ENCODE results near the gene BMX. TPM values are rescaled to one million over a fixed set of nuclear protein-coding genes. Genes with fewer than 3 reads are reported as not detected.

BMX gene
- total RNA-seq, 1 experiment from 2014 or later: not detected

DNA sequence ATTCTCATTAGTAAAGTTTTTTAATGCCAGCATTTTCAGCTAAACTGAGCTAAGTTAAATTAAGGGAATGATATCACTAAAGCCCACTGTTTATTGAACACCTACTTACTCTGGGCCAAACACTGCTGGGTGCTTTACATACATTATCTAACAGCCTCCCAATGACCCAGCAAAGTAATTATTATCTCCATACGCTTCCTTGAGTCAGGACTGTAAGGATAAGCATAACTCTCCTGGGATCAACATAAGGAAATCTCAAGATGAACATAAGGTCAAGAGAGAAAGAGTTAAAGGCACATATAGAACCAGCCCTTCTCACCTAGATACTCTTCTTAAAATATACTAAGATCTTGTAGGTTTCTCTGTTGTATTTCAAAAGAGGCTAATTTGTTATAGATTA lies 13.7 kb downstream of the BMX start:
- Histone ChIP-seq H3K4me1 (ENCODE audit: insufficient read depth, low read length) (peaks cover 8% of the 10 kb centered on the region), H3K27me3 (ENCODE audit: low read length) (no peaks in the 10 kb centered on the region), H3K4me2 (ENCODE audit: low read length) (no peak overlapping the region), H3K27ac (ENCODE audit: low read length) (no peak overlapping the region), H3K9me2 (replicated peaks; ENCODE audit: low read length) (no peaks in the 10 kb centered on the region), H3K36me3 (ENCODE audit: low read depth, low read length) (no peaks in the 10 kb centered on the region), H3K9me3 (ENCODE audit: low read length) (no peaks in the 10 kb centered on the region), H2AFZ (ENCODE audit: low read length) (no peak overlapping the region), H3K4me3 (ENCODE audit: low read length) (no peak overlapping the region), H3F3A (ENCODE audit: low read length, unreplicated experiment) (no peaks in the 10 kb centered on the region), H3K79me2 (ENCODE audit: low read length) (no peaks in the 10 kb centered on the region), H4K20me1 (ENCODE audit: low read length) (no peaks in the 10 kb centered on the region), H3K9ac (ENCODE audit: low read length) (no peak overlapping the region)
- TF ChIP-seq EZH2phosphoT487 (IDR thresholded peaks at IDR 0.05; ENCODE audit: borderline replicate concordance, low read length) (no peak), EZH2 (IDR thresholded peaks at IDR 0.05; ENCODE audit: low read length, unreplicated experiment) (no peak)
- no TSS peak for BruUV-seq (replicated peaks)
- CTCF ChIA-PET: no interaction called here
- intact Hi-C loops (cut with micrococcal nuclease): no loop called here
- POLR2A ChIA-PET (ENCODE audit: unreplicated experiment): no interaction called here
- ATAC-seq: no peak
- no peak for DNase-seq

DNA sequence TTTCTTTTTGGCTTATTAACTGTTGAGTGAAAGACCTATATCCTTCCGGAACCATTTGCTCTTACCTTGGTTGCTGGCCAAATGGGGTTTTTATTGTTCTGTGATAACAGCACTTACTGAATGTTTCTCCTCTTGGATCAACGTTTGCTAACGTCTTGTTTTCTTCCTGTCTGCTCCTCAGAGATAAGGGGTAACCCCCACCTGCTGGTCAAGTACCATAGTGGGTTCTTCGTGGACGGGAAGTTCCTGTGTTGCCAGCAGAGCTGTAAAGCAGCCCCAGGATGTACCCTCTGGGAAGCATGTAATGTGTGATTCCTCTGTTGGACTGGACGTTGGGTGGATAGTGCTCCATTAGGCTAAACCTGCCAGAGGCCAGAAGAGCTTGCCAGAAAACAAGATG lies 15.3 kb downstream of the BMX start:
- no peaks in the 10 kb centered on the region for H3K36me3 ChIP-seq (ENCODE audit: low read depth, low read length)
- no peaks in the 10 kb centered on the region for H3K9me2 ChIP-seq (replicated peaks; ENCODE audit: low read length)
- H3K79me2 ChIP-seq (ENCODE audit: low read length): no peaks in the 10 kb centered on the region
- H3K9me3 ChIP-seq (ENCODE audit: low read length): no peaks in the 10 kb centered on the region
- H3K9ac ChIP-seq (ENCODE audit: low read length): no peak overlapping the region
- intact Hi-C loops (cut with micrococcal nuclease): no loop called here
- no peaks in the 10 kb centered on the region for H3F3A ChIP-seq (ENCODE audit: low read length, unreplicated experiment)
- no peak for DNase-seq
- TF ChIP-seq EZH2 (IDR thresholded peaks at IDR 0.05; ENCODE audit: low read length, unreplicated experiment) (no peak), EZH2phosphoT487 (IDR thresholded peaks at IDR 0.05; ENCODE audit: borderline replicate concordance, low read length) (no peak)
- TF ChIP-seq, protein P1, sequence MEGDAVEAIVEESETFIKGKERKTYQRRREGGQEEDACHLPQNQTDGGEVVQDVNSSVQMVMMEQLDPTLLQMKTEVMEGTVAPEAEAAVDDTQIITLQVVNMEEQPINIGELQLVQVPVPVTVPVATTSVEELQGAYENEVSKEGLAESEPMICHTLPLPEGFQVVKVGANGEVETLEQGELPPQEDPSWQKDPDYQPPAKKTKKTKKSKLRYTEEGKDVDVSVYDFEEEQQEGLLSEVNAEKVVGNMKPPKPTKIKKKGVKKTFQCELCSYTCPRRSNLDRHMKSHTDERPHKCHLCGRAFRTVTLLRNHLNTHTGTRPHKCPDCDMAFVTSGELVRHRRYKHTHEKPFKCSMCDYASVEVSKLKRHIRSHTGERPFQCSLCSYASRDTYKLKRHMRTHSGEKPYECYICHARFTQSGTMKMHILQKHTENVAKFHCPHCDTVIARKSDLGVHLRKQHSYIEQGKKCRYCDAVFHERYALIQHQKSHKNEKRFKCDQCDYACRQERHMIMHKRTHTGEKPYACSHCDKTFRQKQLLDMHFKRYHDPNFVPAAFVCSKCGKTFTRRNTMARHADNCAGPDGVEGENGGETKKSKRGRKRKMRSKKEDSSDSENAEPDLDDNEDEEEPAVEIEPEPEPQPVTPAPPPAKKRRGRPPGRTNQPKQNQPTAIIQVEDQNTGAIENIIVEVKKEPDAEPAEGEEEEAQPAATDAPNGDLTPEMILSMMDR (conservative IDR thresholded peaks at IDR 0.05; ENCODE audit: low read depth, low read length): no peak
- H3K4me3 ChIP-seq (ENCODE audit: low read length): no peak overlapping the region
- no TSS peak for BruUV-seq (replicated peaks)
- ChIA-PET POLR2A (ENCODE audit: unreplicated experiment) (interaction anchor here (0.6 kb wide), 1 partner anchor 43 kb away, joined by 3 read pairs; no protein-coding TSS in a partner anchor), CTCF (no interaction called here)
- no peak for ATAC-seq
- no peaks in the 10 kb centered on the region for H4K20me1 ChIP-seq (ENCODE audit: low read length)
- no peak overlapping the region for H3K4me2 ChIP-seq (ENCODE audit: low read length)
- no peak overlapping the region for H2AFZ ChIP-seq (ENCODE audit: low read length)
- peaks cover 8% of the 10 kb centered on the region for H3K4me1 ChIP-seq (ENCODE audit: insufficient read depth, low read length)
- H3K27ac ChIP-seq (ENCODE audit: low read length): no peak overlapping the region
- no peaks in the 10 kb centered on the region for H3K27me3 ChIP-seq (ENCODE audit: low read length)

DNA sequence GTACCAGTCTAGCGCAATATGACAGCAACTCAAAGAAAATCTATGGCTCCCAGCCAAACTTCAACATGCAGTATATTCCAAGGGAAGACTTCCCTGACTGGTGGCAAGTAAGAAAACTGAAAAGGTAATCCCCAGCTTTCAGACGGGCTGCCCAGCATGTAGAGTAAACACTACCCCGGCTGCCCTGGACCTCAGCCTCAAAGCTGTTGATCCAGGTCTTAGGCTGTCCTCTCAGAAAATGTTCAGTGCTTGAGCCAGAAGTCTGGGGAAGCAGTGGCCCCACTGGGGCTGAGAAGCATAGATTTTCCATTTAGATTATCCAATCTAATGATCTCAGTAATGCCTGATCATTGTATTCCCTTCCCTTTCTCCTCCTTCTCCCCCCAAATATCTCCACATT lies 21.9 kb downstream of the BMX start:
- DNase-seq (no peak), ATAC-seq (no peak)
- no peaks in the 10 kb centered on the region for H3K27me3 ChIP-seq (ENCODE audit: low read length)
- H3K9me3 ChIP-seq (ENCODE audit: low read length): no peaks in the 10 kb centered on the region
- no peak overlapping the region for H3K4me3 ChIP-seq (ENCODE audit: low read length)
- no peaks in the 10 kb centered on the region for H3K36me3 ChIP-seq (ENCODE audit: low read depth, low read length)
- H3K4me1 ChIP-seq (ENCODE audit: insufficient read depth, low read length): peaks cover 9% of the 10 kb centered on the region; the same call in 1 of the 2 replicates
- H2AFZ ChIP-seq (ENCODE audit: low read length): no peak overlapping the region
- no peaks in the 10 kb centered on the region for H3F3A ChIP-seq (ENCODE audit: low read length, unreplicated experiment)
- H3K79me2 ChIP-seq (ENCODE audit: low read length): no peaks in the 10 kb centered on the region
- TF ChIP-seq EZH2 (IDR thresholded peaks at IDR 0.05; ENCODE audit: low read length, unreplicated experiment): no peak
- TF ChIP-seq EZH2phosphoT487 (IDR thresholded peaks at IDR 0.05; ENCODE audit: borderline replicate concordance, low read length): no peak
- TF ChIP-seq, protein P1 (conservative IDR thresholded peaks at IDR 0.05; ENCODE audit: low read depth, low read length): no peak
- no peaks in the 10 kb centered on the region for H4K20me1 ChIP-seq (ENCODE audit: low read length)
- no peaks in the 10 kb centered on the region for H3K9me2 ChIP-seq (replicated peaks; ENCODE audit: low read length)
- H3K27ac ChIP-seq (ENCODE audit: low read length): no peak overlapping the region
- no TSS peak for BruUV-seq (replicated peaks)
- no peak overlapping the region for H3K9ac ChIP-seq (ENCODE audit: low read length)
- no peak overlapping the region for H3K4me2 ChIP-seq (ENCODE audit: low read length)
- POLR2A ChIA-PET (ENCODE audit: unreplicated experiment): no interaction called here
- CTCF ChIA-PET: no interaction called here
- intact Hi-C loops (cut with micrococcal nuclease): no loop called here

Measured in PC-3 (cell line).